NB4 (cell line): ENCODE measurements around the gene MEGF11.

Experiments used
- CTCF ChIP-seq: IDR thresholded peaks from one replicate; pipeline ENCODE4 v1.5.1; 2012; ENCODE audit warnings: low read depth, low read length
- MAX ChIP-seq: IDR thresholded peaks from 2 replicates; pipeline ENCODE4 v1.6.1; 2011; ENCODE audit warnings: low read depth, low read length
- MYC ChIP-seq: IDR thresholded peaks from 2 replicates; pipeline ENCODE4 v1.6.1; 2011; ENCODE audit warnings: low read depth, low read length
- POLR2A ChIP-seq: IDR thresholded peaks from 2 replicates; pipeline ENCODE4 v1.6.1; 2011; ENCODE audit warnings: mild to moderate bottlenecking; ENCODE audit not compliant: insufficient read length; ENCODE audit errors: extremely low read depth

GRCh38 chr15:66077320-66077663 is 176.3 kb downstream of the MEGF11 start:
- no peak for TF ChIP-seq POLR2A
- no peak for TF ChIP-seq MYC
- no peak for TF ChIP-seq CTCF
- TF ChIP-seq MAX, result no peak
